ENCODE measurements around the gene APBA1.
A peak's percentile ranks its signal among the peaks of the same experiment; 100 is the strongest.

The APBA1 gene

DNA sequence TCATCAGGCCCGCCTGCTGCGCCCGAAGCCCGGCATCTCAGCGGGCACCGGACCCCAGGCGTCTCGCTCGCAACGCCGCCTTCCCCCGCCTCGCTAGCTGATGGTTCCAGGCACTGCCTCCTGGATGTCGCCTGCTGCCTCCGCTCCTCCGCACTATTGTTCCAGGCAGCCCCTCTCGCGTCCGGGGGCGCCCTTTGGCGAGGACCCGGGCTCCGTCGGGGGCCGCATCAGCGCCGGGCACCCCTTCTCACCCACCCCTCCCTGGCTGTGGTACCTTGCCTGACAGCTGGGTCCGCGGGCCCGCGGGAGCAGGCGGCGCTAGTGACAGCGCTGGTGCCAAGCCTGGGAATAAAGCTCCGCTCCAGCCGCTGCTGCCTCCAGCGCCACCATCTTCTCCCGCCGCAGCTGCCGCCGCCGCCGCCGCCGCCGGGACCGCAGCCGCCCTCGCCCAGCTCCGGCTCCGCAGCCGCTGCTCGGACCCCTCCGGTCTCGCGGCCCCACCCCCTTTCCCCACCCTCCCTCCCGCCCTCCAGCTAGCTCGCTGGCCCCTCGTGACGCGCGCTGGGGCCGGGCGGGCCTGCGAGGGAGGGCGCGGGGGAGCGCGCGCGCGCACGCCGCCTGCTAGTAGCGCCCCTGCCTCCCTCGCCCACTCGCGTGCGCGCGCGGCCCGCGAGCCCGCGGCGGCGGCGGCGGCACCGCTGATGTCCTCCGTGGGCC is at the start of gene APBA1:
APBA1 (minus strand) TSS at position 493 of the 717 bp plus-strand sequence.
- peak; percentile 60 for DNase-seq

DNA sequence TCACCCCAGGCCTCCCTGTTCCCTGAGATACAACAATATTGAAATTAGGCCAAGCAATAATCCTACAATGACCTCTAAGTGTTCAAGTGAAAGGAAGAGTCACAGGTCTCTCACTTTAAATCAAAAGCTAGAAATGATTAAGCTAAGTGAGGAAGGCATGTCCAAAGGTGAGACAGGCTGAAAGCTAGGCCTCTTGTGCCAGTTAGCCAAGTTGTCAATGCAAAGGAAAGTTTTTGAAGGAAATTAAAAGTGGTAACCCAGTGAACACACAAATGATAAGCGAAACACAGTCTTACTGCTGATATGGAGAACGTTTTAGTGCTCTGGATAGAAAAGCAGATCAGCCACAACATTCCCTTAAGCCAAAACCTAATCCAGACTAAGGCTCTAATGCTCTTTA is 47.8 kb upstream of the APBA1 start:
- DNase-seq: no peak

DNA sequence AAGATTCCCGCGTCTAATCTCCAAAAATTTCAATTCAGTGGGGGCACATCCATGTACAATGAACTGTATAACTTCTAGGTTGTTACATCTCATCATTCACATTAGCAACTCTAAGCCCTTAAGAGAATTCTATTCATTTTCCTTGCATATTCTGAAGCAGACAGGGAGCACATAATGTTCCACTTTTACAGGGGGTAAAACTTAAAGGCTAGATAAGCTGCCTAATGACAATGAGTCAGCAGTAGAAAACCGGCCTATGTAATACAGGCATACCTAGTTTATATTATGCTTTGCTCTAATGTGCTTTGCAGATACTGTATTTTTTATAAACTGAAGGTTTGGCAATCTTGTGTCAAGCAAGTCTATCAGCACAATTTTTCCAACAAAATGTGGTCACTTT is 47.2 kb upstream of the APBA1 start:
- no peak for DNase-seq

- DNase-seq: no peak
Observed at GRCh38 chr9:69718218-69718617, 46.0 kb upstream of the APBA1 start.

- DNase-seq: no peak
Observed at GRCh38 chr9:69715825-69716224, 43.7 kb upstream of the APBA1 start.

DNA sequence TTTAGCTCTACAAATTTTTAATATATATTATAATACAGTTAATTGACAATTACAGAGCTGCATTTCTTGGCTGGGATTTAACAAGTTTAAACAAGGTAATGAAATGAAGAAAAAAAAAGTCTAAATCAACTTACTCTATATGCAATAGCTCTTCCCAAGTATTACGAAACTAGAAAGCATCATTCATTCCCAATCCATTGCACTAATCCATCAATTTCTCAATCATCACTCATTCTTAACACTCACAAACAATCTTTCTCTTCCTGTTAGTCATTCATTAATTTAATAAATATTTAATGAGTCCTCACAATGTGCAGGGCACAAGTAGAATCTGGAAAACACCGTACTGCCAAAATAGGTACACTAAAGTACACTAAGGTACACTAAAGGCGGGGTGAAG is 42.9 kb upstream of the APBA1 start:
- no peak for DNase-seq

DNA sequence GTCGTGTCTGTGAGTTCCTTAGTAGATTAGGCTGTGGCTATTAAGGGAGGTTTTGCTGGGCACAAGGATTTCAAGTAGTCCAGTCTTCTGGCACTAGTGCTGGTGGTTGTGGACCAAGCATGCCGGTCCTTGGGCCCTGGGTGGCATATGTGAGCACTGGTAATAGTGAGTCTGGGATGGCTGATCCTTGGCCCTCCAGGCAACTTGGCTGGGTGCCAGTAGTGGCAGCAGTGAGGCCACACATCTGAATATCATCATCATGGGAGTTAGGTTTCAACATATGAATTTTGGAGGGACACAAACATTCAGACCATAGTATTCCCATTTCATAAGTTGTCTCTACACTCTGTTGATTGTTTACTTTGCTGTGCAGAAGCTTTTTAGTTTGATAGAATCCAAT is 25.3 kb upstream of the APBA1 start:
- DNase-seq: no peak

GRCh38 chr9:69696802-69697201 is 24.6 kb upstream of the APBA1 start:
- no peak for DNase-seq

- DNase-seq: no peak
Observed at GRCh38 chr9:69689991-69690538, 17.9 kb upstream of the APBA1 start.

GRCh38 chr9:69683927-69684326 is 11.8 kb upstream of the APBA1 start:
- no peak for DNase-seq

DNA sequence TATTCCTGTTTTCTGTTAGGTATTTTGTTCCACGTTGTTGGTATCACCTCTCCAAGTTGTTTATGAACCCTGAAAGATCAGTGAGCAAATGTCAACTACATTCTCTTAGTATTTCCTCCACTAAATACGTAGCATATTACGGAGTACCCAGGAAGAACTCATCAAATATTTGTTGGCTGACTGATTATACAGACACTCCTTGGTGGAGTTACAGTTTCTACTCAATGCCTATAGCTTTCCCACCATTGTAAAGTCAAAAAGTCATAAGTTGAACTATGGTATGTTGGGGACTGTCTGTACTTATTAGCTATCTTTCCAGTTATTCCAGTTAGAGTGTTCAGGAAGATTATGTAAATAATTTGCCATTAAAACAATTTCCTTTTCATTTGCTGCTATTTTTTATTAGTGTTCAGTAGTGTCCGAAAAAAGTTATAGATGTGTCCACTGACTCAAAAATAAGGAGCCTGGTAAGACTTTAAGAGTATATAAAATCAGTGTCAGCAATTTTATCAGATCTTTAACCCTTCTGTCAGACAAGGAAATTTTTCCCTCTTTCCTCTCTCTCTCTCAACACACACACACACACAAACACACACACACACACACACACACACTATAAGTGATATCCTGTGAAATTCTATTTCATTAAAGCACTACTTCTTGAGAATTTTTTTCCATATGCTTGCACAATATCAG is 6.8 kb upstream of the APBA1 start:
- DNase-seq: no peak

DNA sequence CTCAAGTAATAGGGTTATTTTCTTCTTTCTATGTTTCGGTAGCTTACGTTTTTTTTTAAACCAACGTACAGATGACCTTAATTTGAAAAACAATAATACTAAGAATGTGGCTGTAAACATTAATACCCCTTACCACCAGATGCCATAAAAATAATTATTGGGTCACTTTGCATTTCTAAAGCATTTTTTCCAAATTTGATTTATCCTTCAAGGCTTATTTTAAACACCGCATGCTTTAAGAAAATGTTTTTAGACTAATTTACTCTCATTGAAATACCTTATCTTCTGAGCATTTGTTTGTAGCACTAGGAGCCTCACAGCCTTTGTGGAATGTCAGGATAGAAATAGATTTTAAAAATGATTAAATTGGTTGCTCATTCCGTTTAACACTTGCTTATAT is 5.8 kb upstream of the APBA1 start:
- DNase-seq: no peak

- no peak for DNase-seq
Observed at GRCh38 chr9:69675563-69675962, 3.4 kb upstream of the APBA1 start.

DNA sequence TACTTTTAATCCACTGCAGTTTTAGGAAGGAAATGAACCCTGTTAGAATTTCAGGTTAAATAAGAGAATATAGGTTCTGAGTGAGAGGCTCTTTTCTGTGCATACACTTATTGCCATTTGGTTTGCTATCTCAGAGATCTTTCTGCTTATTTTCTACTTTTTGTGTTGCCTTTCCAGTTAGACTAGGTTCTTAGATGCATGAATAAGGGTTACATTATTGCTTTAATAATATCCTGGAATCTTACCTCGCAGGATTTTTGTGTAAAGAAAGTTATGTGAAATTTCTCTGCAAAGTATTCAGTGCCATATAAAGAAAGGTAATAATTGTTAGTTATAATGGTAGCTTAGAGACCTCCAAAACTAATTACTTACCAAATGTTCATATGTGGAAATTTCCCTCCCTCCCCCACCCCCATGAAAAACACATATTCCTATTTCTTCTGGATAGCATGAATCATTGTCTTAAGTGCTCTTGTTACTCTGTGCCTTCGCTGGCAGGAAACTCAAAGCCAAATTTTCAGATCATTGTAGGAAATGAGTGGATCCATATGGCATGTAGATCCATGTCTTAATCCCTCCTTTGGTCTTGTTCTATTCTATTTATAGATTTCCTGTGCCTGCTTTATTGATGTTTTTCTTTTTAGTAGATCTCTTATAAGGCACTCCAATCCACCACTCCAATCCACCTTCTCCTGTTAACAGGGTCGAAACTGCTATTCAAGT is 2.7 kb upstream of the APBA1 start:
- DNase-seq: no peak

GRCh38 chr9:69674112-69674685 is 2.0 kb upstream of the APBA1 start:
- no peak for DNase-seq

- DNase-seq: no peak
Observed at GRCh38 chr9:69673311-69673640, 1.1 kb upstream of the APBA1 start.

DNA sequence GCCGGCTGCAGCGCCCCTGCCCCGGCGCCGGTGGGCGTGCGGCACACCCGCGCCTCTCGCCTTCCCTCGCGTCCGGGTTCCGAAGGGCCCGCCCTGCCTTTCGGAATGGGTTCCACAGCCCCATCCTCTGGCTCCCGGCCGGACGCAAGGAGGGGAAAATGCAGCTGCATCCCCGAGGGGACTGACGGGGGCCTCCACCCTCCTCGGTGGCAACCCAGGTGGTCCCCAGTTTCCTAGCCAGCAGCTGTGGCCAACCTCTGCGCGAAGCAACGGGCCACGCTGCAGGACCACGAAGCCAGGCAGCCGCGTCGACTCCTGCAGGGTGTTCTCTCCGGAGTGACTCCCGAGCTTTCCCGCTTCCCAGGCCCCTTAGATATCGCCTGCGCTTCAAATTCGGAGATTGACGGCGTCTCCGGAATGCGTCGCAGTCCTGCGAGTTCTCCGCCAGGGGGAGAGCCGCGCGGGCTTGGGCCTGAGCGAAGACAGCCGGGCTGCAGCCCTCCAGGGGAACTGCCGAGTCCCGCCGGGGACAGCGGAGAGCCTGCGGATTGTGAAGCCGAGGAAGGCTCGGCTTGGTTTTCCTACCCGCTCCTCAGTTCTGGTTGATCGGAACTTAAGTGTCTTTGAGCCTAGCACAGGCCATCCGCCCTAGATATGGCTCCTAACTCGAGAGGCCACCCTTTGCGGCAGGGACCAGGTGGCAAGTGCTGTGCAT is 582 bp upstream of the APBA1 start:
- peak; percentile 88 for DNase-seq

DNA sequence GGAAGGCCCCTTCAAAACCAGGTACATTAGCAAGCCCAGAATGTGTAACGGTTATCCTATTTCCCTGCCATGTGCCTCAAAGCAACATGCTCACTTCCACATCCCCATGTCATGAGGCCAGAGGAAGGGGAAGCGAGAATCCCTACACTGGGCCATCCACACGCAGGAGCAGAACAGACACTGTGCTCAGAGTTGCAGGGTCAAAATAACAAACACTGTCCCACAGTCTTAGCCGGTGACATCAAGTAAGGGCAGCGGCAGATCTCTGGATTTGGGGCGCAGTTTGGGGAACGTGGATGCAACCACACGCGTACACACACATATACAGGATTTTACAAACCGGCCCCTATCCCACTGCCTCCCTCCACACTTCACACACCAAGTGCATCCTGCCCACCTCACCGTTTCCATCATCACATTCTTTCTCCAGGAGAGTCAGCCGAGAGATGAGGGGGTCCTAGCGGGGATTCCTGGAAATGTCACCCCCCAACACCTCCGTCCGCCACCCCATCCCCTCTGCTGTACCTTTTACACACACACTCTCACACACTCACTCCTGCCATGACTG is 776 bp downstream of the APBA1 start:
- DNase-seq: no peak

DNA sequence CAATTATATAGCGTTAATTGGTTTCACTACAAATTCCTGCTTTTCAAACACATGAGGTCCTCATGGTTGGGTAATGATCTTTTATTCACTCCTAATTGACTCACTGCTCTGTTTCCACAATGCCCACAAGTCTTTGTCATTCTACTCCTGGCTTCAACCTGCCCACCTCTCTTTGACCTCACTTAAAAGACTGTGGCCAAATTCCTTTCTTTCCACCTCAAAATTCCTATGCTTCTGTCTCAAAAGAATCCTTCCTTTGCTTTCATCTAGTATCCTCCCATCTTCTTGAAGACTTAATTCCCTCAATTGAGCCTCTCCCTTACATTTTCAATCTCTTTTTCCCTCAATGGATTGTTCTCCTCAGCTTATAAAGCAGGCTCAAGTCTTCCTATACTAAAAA is 4.9 kb downstream of the APBA1 start:
- no peak for DNase-seq

DNA sequence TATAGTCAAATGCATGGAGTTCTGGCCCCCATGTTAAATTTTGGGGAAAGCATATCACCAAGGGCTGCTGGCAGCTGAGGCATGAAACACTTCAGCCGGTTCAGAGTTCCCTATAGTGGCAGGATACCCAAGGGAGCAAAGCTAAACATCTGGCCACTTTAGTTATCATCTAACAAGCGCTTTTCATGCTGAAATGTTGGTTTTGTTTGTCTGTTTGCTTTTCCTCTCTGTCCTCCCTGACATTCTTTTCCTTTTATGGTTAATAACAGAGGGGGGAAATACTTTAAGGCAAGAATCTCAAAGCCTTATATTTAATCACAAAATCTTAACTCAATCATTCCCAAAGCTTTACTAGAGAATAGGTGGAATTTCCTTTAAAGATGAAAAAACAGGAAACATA is 11.9 kb downstream of the APBA1 start:
- DNase-seq: no peak

GRCh38 chr9:69658987-69659675 is 13.0 kb downstream of the APBA1 start:
- no peak for DNase-seq

- no peak for DNase-seq
Observed at GRCh38 chr9:69657269-69657668, 14.9 kb downstream of the APBA1 start.
